ENCODE data around the gene ATAD1. TPM values are rescaled to one million over a fixed set of nuclear protein-coding genes. Genes with fewer than 3 reads are reported as not detected.

Gene ATAD1
- total RNA-seq, 1 donor from 2014 or later, result 48.0 TPM

DNA sequence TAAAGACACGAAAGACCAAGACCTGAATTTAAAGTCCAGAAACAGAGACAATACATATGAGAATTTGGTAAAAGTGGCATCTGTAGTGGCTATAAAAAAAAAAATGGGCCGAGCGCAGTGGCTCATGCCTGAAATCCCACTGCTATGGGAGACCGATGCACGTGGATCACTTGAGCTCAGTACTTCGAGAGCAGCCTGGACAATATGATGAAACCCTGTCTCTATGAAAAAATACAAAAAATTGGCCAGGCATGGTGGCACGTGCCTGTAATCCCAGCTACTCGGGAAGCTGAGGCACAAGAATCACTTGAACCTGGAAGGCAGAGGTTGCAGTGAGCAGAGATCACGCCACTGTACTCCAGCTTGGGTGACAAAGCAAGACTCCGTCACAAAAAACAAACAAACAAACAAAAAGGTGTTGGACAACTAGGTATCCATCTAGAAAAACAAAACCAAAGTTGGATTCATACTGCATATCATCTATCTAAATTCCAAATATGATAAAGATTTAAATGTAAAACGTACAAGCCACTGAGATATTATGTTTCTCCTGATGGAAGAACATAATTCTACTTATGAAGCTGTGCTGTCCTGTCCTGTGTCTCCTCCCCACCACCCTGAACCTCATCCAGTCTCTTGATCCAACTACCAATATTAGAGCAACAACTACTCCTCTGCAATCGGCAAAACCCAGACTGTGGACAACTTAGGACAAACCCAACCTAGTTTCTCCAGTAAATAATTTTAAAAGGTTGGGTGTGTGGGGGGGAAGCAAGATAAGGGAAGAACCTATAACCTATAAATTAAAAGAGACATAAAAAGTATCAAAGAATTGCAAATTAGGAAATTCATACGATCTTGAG is 53.7 kb downstream of the ATAD1 start:
- TF ChIP-seq, protein P1, sequence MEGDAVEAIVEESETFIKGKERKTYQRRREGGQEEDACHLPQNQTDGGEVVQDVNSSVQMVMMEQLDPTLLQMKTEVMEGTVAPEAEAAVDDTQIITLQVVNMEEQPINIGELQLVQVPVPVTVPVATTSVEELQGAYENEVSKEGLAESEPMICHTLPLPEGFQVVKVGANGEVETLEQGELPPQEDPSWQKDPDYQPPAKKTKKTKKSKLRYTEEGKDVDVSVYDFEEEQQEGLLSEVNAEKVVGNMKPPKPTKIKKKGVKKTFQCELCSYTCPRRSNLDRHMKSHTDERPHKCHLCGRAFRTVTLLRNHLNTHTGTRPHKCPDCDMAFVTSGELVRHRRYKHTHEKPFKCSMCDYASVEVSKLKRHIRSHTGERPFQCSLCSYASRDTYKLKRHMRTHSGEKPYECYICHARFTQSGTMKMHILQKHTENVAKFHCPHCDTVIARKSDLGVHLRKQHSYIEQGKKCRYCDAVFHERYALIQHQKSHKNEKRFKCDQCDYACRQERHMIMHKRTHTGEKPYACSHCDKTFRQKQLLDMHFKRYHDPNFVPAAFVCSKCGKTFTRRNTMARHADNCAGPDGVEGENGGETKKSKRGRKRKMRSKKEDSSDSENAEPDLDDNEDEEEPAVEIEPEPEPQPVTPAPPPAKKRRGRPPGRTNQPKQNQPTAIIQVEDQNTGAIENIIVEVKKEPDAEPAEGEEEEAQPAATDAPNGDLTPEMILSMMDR (IDR thresholded peaks at IDR 0.05; ENCODE audit: insufficient read depth, low read length, poor library complexity, severe bottlenecking), result no peak
- H3K36me3 ChIP-seq (ENCODE audit: control insufficient read depth, insufficient read depth, low read length), result peaks cover 1% of the 10 kb centered on the region
- no peaks in the 10 kb centered on the region for H3K27me3 ChIP-seq (ENCODE audit: control insufficient read depth, insufficient read depth, low read length)
- no peak for DNase-seq (ENCODE audit: low read depth)
- H3K4me3 ChIP-seq (ENCODE audit: low read depth, low read length), result no peak overlapping the region

DNA sequence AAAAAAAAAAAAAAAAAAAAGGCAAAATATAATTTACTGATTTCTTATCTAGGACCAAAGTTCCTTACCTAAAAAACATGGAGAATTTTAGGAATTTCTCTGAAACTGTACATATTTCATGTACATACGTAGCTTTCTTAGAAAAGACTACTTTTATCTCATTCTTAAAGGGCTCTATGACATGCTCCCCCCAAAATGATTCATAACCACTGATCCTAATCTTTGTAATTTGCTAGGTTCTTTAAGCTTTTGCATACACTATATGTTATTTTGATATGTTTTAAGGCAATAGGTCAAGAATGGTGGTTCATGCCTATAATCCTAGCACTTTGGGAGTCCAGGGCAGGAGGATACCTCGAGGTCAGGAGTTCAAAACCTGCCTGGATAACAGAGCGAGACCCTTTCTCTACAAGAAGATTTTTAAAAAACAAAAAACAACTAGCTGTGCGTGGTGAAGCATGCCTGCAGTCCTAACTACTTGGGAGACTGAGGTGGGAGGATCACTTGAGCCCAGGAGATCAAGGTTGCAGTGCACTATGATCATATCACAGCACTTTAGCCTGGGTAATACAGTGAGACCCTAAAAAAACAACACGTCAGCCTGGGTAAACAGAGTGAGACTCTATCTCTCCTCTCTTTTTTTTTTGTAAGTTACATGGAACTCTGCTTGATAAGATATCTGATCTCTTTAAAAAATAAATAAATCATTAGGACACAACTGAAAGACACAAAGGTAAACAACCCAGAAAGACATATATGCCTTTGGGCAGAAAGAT is 54.8 kb downstream of the ATAD1 start:
- TF ChIP-seq, protein P1 (IDR thresholded peaks at IDR 0.05; ENCODE audit: insufficient read depth, low read length, poor library complexity, severe bottlenecking), result no peak

DNA sequence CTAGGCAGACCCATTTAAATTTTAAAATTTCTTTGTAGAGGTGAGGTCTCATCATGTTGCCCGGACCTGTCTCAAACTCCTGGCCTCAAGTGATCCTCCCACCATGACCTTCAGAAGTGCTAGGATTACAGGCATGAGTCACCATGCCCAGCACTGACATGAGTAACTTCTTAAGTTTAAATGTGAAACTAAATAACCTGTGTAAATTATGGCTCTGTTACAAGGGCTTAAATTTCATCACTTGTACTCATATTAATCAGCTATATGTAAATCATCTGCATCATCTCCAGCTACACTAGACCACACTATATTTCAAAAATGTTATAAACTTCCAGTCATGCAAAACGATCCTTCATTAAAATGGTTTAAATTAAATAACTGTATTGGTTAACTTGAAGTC is 56.1 kb downstream of the ATAD1 start:
- TF ChIP-seq, protein P1 (IDR thresholded peaks at IDR 0.05; ENCODE audit: insufficient read depth, low read length, poor library complexity, severe bottlenecking), result no peak
- Histone ChIP-seq H3K36me3 (ENCODE audit: control insufficient read depth, insufficient read depth, low read length) (no peaks in the 10 kb centered on the region), H3K27me3 (ENCODE audit: control insufficient read depth, insufficient read depth, low read length) (no peaks in the 10 kb centered on the region), H3K4me3 (ENCODE audit: low read depth, low read length) (no peak overlapping the region)
- peak; percentile 54 for DNase-seq (ENCODE audit: low read depth)

More for the DNA sequence above, 54.8 kb downstream of the ATAD1 start:
- Histone ChIP-seq H3K36me3 (ENCODE audit: control insufficient read depth, insufficient read depth, low read length) (no peaks in the 10 kb centered on the region), H3K4me3 (ENCODE audit: low read depth, low read length) (no peak overlapping the region), H3K27me3 (ENCODE audit: control insufficient read depth, insufficient read depth, low read length) (no peaks in the 10 kb centered on the region)
- no peak for DNase-seq (ENCODE audit: low read depth)

DNA sequence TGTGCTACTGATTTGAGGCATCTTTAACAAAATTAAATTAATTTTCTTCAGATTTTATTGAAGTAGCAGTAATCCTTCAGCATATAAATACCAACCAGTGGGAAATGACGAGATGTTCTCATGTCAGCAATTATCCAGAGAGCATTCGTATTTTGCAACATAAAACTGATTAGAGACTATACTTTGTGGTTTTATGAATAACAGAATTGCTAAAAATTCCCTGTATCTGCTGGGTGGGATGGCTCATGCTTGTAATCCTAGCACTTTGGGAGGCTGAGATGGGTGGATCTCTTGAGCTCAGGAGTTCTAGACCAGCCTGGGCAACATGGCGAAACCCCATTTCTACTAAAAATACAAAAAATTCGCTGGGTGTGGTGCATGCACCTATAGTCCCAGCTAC is 56.9 kb downstream of the ATAD1 start:
- Histone ChIP-seq H3K27me3 (ENCODE audit: control insufficient read depth, insufficient read depth, low read length) (no peaks in the 10 kb centered on the region), H3K36me3 (ENCODE audit: control insufficient read depth, insufficient read depth, low read length) (no peaks in the 10 kb centered on the region), H3K4me3 (ENCODE audit: low read depth, low read length) (no peak overlapping the region)
- DNase-seq (ENCODE audit: low read depth), result no peak
- TF ChIP-seq, protein P1 (IDR thresholded peaks at IDR 0.05; ENCODE audit: insufficient read depth, low read length, poor library complexity, severe bottlenecking), result no peak

DNA sequence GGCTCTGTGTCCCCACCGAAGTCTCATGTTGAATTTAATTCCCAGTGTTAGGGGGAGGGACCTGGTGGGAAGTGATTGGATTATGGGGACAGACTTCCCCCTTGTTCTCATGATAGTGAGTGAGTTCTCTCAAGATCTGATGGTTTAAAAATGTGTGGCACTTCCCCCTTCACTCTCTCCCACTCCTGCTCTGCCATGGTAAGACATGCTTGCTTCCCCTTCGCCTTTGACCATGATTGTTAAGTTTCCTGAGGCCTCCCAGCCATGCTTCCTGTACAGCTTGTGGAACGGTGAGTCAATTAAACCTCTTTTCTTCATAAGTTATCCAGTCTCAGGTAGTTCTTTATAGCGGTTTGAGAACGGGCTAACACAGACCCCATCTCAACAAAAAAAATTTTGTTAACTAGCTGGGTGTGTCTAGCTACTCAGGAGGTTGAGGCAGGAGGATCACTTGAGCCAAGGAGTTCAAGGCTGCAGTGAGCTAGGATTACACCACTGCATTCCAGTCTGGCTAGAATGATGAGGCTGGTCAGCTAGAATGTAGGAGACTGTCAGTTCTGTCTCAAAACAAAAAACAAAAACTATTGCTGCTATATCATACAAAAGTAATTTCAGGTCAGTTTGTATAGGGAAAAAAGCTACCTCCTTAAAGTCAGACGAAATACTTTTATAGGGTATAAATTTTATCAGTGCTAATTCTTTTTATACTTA is 57.7 kb downstream of the ATAD1 start:
- Histone ChIP-seq H3K4me3 (ENCODE audit: low read depth, low read length) (no peak overlapping the region), H3K27me3 (ENCODE audit: control insufficient read depth, insufficient read depth, low read length) (no peaks in the 10 kb centered on the region), H3K36me3 (ENCODE audit: control insufficient read depth, insufficient read depth, low read length) (no peaks in the 10 kb centered on the region)
- no peak for DNase-seq (ENCODE audit: low read depth)
- TF ChIP-seq, protein P1 (IDR thresholded peaks at IDR 0.05; ENCODE audit: insufficient read depth, low read length, poor library complexity, severe bottlenecking), result no peak

All from kidney epithelial cell (primary cell).